ENCODE measurements around the gene GMDS.

DNA sequence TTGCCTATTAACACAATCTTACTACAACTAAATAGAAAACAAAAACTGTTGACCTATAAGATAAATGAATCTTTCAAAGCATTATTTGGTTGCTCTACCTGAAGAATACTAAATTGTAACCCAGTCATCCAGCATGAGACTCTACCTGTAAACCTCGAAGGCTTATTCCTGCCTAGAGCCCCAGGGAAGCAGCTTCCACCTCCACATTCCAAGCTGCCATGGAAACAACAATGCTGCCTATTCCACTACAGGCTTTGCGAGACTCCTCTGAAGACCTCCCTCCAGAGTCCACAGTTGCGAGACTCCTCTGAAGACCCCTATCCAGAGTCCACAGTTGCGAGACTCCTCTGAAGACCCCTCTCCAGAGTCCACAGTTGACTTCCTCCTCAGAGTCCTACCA lies 15.7 kb downstream of the GMDS start:
- TF ChIP-seq, protein P1, sequence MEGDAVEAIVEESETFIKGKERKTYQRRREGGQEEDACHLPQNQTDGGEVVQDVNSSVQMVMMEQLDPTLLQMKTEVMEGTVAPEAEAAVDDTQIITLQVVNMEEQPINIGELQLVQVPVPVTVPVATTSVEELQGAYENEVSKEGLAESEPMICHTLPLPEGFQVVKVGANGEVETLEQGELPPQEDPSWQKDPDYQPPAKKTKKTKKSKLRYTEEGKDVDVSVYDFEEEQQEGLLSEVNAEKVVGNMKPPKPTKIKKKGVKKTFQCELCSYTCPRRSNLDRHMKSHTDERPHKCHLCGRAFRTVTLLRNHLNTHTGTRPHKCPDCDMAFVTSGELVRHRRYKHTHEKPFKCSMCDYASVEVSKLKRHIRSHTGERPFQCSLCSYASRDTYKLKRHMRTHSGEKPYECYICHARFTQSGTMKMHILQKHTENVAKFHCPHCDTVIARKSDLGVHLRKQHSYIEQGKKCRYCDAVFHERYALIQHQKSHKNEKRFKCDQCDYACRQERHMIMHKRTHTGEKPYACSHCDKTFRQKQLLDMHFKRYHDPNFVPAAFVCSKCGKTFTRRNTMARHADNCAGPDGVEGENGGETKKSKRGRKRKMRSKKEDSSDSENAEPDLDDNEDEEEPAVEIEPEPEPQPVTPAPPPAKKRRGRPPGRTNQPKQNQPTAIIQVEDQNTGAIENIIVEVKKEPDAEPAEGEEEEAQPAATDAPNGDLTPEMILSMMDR (IDR thresholded peaks at IDR 0.05; ENCODE audit: control extremely low read depth in 1 of 3, insufficient read depth in 1 of 3, low read depth in 1 of 3, low read length in 3 of 3) = no peak
- TF ChIP-seq KDM1A (IDR thresholded peaks at IDR 0.05; ENCODE audit: borderline replicate concordance, low read length) (no peak), EGR1 (IDR thresholded peaks at IDR 0.05; ENCODE audit: borderline replicate concordance, low read depth, low read length) (no peak), KDM5A (IDR thresholded peaks at IDR 0.05; ENCODE audit: low read length) (no peak), RXRA (IDR thresholded peaks at IDR 0.05; ENCODE audit: insufficient read depth, low read depth, low read length) (no peak), EP300 (IDR thresholded peaks at IDR 0.05; ENCODE audit: borderline replicate concordance in 1 of 2, low read depth in 2 of 2, low read length in 2 of 2) (no peak), GABPA (IDR thresholded peaks at IDR 0.05; ENCODE audit: borderline replicate concordance, insufficient read depth, low read length) (no peak), FOSL1 (IDR thresholded peaks at IDR 0.05; ENCODE audit: insufficient read depth, low read depth, low read length) (no peak), CREB1 (IDR thresholded peaks at IDR 0.05) (no peak), POLR2AphosphoS5 (IDR thresholded peaks at IDR 0.05; ENCODE audit: low read depth, low read length) (no peak), EZH2 (IDR thresholded peaks at IDR 0.05; ENCODE audit: low read depth, low read length, severe bottlenecking) (no peak), CEBPB (IDR thresholded peaks at IDR 0.05; ENCODE audit: low read depth, low read length) (no peak), TAF1 (IDR thresholded peaks at IDR 0.05; ENCODE audit: low read depth, low read length) (no peak)
